AG10803 (cell line): ENCODE measurements around the gene SPRN.
A peak's percentile ranks its signal among the peaks of the same experiment; 100 is the strongest.

ENCODE experiments used
- DNase-seq: peaks from one replicate; pipeline ENCODE4 v3.0.0; 2010; ENCODE audit warnings: low read depth
- H3K4me3 ChIP-seq: 2 replicates; pipeline ENCODE4 v1.5.1; 2011; ENCODE audit warnings: mild to moderate bottlenecking, low read length, control low read depth
- TF ChIP-seq, protein P1 (sequence below): conservative IDR thresholded peaks from 2 replicates; pipeline ENCODE4 v1.5.1; 2011; ENCODE audit warnings: mild to moderate bottlenecking, low read length, control low read depth, inconsistent platforms

The SPRN gene

DNA sequence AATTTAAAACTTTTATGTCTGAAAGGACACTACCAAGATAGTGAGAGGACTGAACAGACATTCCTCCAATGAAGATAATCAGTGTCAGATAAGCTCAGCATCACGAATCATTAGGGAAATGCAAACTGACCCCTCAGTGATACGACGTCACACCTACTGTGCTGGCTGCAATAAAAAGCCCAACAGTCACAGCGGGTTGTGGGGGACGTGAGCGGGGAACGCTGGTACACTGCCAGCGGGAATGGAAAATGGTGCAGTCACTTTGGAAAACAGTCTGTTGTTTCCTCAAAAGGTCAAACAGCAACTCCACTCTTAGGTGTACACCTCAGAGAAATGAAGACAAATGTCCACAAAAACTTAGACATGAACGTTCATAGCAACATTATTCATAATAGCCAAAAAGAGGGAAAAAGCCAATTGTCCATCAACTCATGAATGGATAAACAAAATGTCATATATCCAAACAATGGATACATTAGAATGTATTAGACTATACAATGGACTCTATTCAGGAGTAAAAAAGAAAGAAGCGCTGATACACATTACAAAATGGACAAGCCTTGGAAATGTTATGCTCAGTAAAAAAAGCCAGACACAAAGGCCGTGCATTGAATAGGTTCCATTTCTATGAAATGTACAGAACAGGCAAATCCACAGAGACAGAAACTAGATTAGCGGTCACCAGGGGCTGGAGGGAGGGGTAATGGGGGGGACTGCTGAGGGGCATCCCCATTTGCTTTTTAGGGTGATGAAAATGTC is 48.9 kb downstream of the SPRN start:
- TF ChIP-seq, protein P1, sequence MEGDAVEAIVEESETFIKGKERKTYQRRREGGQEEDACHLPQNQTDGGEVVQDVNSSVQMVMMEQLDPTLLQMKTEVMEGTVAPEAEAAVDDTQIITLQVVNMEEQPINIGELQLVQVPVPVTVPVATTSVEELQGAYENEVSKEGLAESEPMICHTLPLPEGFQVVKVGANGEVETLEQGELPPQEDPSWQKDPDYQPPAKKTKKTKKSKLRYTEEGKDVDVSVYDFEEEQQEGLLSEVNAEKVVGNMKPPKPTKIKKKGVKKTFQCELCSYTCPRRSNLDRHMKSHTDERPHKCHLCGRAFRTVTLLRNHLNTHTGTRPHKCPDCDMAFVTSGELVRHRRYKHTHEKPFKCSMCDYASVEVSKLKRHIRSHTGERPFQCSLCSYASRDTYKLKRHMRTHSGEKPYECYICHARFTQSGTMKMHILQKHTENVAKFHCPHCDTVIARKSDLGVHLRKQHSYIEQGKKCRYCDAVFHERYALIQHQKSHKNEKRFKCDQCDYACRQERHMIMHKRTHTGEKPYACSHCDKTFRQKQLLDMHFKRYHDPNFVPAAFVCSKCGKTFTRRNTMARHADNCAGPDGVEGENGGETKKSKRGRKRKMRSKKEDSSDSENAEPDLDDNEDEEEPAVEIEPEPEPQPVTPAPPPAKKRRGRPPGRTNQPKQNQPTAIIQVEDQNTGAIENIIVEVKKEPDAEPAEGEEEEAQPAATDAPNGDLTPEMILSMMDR, result no peak
- no peak overlapping the region for H3K4me3 ChIP-seq
- DNase-seq, result no peak

DNA sequence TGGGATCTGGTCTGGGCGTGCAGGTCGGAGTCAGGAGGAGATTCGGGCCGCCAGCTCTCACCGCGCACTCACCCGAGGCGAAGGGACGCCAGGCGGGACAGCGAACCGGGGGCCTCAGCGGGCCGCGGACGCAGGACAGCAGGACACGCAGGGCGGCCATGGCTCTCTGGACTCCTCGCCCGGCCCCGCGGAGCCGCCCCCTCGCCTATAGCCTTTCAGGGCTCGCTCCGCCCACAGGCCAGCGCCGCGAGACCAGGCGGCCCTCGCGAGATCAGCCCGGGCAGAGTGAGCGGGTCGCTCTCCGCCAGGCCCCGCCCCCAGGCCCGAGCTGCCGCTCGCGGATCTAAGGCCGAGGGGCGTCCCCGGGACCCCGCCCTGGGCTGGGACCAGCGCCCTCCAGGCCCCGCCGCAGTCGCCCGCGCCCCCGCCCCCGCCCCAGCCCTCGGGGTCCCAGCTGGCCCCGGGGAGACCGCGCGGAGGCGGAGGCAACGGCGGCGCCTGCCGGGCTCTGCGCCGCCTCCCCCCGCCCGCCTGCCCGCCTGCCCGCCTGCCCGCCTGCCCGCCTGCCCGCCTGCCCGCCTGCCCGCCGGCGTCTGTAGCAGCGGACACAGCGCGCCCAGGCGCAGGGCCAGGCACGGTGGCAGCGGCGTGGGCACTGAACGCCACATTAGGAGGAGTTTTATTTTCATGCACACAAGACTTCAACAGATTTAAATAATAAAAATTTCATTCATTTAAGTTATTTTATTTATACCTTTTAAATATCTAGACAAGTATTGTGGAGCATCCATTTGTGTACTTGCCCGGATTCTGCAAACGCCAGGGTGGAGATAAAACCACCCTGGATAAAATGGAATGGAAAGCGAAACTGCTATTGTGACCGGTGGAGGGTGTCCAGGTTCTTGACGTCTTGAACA is 51.0 kb downstream of the SPRN start, which contains the start of gene ECHS1:
TSS of gene ECHS1 (minus strand) at position 181 of the 917 bp plus-strand sequence. CDS start at position 160, 21 bp downstream.
- H3K4me3 ChIP-seq, result peak within 1 kb of the TSS; percentile 78
- peak; percentile 85 for DNase-seq
- TF ChIP-seq, protein P1, result no peak

DNA sequence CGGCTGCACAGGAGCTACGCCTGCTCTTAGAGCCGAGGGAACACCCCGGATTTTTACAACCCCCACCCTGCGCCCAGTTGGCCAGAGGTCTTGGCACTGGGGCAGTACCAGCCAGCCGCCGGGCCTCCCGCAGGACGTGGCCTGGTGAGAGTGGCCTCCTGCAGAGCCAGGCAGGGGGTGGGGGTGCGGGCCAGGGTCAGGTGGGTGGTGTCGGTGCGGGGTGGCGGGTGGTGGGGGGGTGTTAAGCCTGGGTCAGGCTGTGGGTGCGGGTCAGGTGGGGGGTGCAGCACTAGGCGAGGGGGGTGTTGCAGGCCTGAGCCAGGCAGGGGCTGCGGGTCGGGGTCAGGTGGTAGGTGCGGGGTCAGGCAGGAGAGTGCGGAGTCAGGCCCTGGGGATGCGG is 51.9 kb downstream of the SPRN start:
- DNase-seq, result no peak
- TF ChIP-seq, protein P1, result no peak
- H3K4me3 ChIP-seq, result peak overlapping the region; percentile 78
